WI38 (cell line): ENCODE measurements around the gene DYNC1LI2.
A peak's percentile ranks its signal among the peaks of the same experiment; 100 is the strongest.

Experiments
- H3K4me3 ChIP-seq: 2 replicates; pipeline ENCODE4 v1.5.1; 2011; ENCODE audit warnings: low read depth, mild to moderate bottlenecking, control low read depth, low read length
- TF ChIP-seq, protein P1 (sequence below): IDR thresholded peaks from 2 replicates; pipeline ENCODE4 v1.5.1; 2012; ENCODE audit warnings: low read depth, mild to moderate bottlenecking, control low read depth, low read length

DYNC1LI2 gene

DNA sequence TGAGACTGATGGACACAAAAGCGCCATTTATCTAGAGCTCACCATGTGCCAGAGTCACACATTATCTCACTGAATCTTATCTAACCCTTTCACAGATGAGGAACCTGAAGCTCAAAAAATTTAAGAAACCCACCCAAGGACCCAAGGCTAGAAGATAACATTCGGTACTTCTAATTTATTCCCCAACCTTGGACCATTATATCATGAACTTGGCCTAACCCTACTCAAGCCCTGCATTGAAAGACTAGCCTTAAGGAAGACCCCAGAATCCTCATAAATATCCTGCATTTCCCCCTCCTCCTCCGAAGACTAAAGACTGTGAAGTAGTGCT, 548 bp upstream of the DYNC1LI2 start:
- H3K4me3 ChIP-seq: no peak overlapping the region; the same call in 1 of the 2 replicates
- TF ChIP-seq, protein P1, sequence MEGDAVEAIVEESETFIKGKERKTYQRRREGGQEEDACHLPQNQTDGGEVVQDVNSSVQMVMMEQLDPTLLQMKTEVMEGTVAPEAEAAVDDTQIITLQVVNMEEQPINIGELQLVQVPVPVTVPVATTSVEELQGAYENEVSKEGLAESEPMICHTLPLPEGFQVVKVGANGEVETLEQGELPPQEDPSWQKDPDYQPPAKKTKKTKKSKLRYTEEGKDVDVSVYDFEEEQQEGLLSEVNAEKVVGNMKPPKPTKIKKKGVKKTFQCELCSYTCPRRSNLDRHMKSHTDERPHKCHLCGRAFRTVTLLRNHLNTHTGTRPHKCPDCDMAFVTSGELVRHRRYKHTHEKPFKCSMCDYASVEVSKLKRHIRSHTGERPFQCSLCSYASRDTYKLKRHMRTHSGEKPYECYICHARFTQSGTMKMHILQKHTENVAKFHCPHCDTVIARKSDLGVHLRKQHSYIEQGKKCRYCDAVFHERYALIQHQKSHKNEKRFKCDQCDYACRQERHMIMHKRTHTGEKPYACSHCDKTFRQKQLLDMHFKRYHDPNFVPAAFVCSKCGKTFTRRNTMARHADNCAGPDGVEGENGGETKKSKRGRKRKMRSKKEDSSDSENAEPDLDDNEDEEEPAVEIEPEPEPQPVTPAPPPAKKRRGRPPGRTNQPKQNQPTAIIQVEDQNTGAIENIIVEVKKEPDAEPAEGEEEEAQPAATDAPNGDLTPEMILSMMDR: no peak

DNA sequence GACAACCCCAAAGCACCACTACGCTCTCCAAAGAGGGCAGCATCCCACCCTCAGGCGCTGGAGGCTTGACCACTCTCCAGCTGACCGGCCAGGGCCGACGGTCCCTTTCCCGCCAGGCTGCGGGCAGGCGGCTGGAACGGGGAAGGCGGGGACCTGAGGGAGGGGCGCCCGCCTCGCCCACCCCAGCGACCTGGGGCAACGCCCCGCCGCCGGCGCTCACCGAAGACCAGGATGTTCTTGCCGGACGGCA, 431 bp downstream of the DYNC1LI2 start:
- TF ChIP-seq, protein P1: no peak
- peak overlapping the region; percentile 97 for H3K4me3 ChIP-seq

DNA sequence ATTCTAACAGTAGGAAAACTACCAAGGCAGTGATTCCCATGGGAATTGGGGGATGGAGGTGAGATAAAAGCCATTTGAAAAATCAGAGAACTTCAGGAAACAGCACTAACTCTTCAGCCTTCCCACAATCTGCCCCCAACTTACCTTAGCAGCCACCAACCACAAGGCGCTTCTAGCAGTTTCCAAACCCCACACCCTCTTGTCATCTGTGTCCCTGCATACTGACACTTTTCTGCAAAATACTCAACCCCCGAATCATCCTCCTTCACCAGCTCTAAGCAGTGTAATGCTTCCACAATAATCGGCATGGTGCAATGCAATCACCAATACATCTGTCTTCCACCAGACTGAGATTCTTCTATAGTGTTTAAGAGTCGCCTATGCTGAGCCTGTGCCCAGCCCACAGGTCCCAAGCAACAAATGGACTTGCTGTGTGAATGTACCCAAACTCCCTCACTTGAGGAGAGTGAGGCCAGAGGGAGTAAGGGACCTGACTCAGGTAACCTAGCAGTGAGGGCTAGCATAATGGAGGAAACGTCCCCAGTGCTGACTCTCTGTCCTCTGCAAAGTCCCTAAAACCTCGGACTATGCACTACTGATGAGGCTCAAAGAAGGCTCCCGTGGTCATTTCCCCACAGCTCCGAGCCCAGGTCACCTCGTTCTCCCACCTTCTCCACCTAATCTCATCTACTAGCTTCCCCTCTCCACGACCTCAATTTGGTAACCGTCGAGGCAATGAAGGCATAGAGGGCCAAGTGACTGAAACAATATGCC, 943 bp downstream of the DYNC1LI2 start:
- H3K4me3 ChIP-seq: peak overlapping the region; percentile 97
- TF ChIP-seq, protein P1: no peak

DNA sequence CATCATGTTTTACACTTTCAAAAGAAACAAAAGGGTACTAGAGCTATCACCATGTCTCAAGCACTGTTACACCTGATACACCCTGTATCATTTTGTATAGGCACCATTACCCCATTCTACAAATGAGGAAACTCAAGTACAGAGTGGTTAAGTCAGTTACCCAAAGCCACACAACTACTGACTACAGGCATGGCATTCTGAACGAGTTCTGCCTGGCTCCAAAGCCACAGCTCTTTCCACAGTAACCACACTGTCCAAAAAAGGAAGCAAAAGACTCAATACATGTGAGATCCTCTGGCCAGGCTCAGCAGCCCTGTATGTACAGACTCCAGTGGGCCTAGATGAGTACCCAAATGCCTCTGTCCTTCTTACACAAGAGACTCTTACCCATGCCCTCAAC, 4.7 kb downstream of the DYNC1LI2 start:
- no peak overlapping the region for H3K4me3 ChIP-seq

DNA sequence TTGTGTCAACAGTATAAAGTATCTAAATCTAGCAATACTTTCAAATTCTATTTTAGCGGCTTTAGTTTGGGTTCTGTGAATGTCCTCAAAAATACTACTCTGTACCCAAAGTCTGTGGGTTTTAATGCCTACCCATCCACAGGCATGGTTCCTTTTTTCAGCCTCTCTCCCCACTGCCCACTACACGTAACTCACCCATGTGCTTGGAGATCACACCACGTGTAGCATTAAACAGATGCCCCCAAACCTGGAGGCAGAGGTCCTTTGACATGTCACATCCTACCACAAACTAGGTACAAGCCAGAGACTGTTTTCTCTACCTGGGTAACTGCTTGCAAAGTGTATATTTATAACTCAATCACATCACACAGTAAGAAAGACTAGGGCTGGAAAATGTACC, 5.4 kb downstream of the DYNC1LI2 start:
- TF ChIP-seq, protein P1: no peak
- H3K4me3 ChIP-seq: no peak overlapping the region

More for the DNA sequence above, 4.7 kb downstream of the DYNC1LI2 start:
- TF ChIP-seq, protein P1: no peak

DNA sequence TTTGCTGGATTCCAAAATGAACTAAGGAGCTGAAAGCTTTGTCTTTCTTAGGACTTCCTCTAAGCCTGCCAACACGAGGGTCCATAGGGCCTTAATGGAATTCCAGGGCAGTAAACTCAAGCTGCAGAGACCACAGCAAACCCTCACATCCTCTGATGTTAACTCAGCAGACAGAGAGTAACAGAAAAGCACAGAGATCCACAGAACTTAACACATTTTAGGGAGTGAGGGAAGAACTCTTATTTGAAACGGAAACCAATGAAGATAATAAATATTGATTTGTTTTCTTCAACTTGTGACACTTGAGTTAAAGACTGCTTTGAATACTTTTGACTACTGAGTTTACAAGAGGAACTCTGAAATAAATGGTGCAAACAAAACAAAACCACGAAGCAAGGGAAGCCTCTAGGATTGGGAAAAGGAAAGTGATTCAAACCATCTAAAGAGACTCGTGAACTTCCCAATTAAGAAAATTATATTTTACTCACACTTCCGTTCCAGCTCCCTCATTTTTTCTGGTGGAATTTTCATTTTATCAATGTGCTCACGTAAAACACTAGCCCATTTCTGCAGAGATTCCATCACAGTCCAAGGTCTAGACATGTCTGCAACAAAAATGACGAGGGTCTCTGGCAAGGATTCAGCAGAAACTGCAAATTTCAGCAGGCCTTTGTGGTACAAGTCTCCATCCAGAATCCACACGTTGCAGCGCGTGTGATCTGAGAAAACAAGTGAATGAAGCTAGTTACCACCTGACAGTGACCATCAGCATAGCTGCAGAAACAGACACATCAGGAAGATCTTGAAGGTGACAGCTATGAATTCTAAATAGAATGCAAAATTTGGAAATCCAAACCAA, 9.2 kb downstream of the DYNC1LI2 start:
- H3K4me3 ChIP-seq: no peak overlapping the region
- TF ChIP-seq, protein P1: no peak

DNA sequence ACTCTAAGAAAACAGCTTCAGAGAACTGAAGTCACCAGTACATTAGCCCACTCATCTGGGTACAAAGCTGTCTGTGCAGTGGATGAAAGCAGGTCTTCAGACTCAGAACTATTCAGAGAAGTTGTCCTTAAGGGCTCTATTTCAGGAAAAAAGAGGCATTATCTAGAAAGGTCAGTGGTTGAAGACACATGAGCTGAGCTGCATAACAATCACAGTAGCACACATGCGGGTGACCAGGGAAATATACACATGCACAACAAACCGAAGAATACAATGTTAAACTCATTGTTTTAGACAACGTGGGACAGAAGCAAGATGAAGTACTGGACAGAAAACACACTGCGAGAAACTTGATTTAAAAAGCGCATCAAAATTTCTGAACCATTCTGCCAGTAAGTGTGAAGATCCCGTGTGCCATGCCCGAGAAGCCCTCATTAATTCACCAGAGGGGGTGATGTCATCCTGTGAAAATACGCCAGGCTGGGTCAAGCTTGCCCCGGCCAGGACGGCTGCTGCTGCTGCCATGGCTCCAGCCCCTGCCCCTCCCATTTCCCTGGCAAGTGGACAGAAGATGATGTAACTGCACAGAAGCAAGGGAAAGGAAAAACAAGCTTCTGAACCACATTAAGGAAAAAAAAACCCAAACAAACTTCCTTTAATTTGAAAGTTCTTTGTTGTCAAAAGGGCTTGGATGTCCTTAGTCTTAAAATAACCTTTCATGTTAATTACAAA, 10.1 kb downstream of the DYNC1LI2 start:
- TF ChIP-seq, protein P1: no peak
- no peak overlapping the region for H3K4me3 ChIP-seq
